Right renal pelvis (tissue), 4 donors: Measurements from ENCODE around the gene CACNA1B. TPM values are rescaled to one million over a fixed set of nuclear protein-coding genes. Genes with fewer than 3 reads are reported as not detected.
"Not testable (repeated sequence)": the region's sequence is repeated elsewhere in the genome, so short reads cannot be mapped to it uniquely, and the experiment has no call there.

Experiments
- DNase-seq, 4 donors: peaks; one replicate each; pipeline ENCODE4 v3.0.0-alpha.2; 2013; ENCODE audit warnings: low read depth in 4 of 4, low spot score in 3 of 4, missing footprints in 1 of 4
- polyA plus RNA-seq, 4 donors: library from polyadenylated mRNA; unstranded; fragments of 120-200 nt; gene quantifications; one replicate each; pipeline ENCODE4 v1.2.1, GENCODE V29; 2013; ENCODE audit not compliant: insufficient read length in 4 of 4

The CACNA1B gene
- polyA plus RNA-seq, 4 donors = 0.12 to 0.39 (median 0.24) TPM

DNA sequence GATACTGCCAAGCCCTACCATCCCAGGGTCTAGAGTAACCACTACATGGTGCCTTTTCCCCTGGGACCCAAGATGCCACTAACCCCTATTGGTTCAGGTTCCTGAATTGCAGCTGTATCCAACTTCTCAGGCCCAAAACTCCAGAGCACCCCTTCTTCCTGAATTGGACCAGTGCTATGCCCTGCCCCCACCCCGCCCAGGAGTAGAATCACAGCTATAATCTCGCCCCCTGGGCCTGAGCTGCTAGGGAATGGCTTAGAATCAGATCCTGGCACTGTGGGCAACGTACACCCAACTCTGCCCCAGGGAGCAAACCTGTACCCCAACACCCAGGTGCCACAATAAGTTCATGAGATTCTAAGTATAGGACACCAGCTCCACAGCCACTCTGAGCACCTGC, 206.3 kb downstream of the CACNA1B start:
- DNase-seq = no peak

DNA sequence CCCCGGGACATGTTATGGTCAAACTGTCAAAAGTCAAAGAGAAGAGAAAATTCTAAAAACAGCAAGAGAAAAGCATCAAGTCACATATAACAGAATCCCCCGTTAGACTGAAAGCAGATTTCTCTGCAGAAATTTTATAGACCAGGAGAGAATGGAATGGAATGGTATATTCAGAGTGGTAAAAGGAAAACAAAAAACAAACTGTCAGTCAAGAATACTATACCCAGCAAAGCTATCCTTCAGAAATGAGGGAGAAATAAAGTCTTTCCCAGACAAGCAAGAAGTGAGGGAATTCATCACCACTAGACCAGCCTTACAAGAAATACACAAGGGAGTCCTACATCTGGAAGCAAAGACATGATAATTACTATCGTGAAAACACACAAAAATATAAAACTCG, 208.0 kb downstream of the CACNA1B start:
- no peak for DNase-seq

DNA sequence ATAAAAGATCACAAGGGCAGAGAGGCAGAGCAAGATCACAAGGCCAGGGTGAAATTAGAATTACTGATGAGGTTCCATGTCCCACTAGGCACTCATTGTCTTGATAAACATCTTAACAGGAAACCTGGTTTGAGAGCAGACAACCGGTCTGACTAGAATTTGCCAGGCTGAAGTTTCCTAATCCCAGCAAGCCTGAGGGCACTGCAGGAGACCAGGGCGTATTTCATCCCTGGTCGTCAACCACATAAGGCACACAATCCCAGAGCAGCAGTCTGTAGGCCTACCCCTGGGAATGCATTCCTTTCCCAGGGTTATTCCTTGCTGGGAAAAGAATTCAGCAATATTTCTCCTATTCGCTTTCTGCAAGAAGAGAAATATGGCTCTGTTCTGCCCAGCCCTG, 214.5 kb downstream of the CACNA1B start:
- DNase-seq = not testable (repeated sequence)

DNA sequence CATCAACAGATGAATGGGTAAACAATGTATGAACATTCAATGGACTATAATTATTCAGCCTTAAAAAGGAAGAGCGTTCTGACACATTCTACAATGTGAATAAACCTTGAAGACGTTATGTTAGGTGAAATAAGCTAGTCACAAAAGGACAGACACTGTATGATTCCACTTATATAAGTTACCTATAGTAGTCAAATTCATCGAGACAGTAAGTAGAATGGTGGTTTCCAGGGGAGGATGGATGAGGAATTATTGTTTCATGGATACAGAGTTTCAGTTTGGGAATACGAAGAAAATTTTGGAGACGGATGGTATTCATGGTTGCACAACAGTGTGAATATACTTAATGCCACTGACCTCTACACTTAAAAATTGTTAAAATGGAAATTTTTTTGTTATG, 216.4 kb downstream of the CACNA1B start:
- no peak for DNase-seq

DNA sequence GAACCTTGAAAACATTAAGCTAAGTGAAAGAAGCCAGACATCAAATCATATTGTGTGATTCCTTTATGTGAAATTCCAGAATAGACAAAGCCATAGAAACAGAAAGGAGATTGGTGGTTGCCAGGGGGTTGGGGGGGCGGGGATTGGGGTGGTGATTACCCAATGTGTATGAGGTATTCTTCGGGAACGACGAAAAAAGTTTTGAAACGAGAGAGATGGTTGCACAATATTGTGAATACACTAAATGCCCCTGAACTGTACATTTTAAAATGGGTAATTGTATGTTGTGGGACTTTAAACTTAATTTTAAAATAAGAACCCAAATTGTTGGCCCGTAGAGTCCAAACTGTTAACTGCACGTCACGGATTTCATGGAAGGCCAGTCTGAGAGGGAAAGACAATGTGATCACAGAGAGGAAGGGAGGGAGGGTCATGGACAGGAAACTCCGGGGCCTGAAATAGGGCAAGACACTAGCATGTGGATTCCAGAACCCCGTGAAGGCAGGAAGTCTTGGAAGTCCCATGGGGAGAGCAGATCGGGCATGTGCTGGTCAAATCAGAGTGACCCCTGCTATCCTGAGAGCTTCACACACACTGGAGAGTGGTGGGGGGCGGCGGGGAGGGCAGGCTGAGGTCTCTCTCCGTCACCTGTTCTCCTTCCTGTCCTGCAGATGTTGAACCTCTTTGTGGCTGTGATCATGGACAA, 218.4 kb downstream of the CACNA1B start:
- no peak for DNase-seq

DNA sequence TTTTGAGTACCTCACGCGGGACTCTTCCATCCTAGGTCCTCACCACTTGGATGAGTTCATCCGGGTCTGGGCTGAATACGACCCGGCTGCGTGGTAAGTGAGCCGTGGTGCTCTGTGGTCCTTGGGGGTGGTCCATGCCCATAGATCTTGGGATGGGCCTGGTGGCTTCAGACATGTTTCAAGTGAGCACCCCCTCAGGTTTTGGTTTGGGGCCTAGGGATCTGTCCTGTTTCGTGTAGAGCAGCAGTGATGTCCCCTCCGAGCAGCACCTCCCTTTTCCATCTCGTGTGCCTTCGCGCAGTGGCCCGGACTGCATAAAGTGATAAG, 218.9 kb downstream of the CACNA1B start:
- no peak for DNase-seq

DNA sequence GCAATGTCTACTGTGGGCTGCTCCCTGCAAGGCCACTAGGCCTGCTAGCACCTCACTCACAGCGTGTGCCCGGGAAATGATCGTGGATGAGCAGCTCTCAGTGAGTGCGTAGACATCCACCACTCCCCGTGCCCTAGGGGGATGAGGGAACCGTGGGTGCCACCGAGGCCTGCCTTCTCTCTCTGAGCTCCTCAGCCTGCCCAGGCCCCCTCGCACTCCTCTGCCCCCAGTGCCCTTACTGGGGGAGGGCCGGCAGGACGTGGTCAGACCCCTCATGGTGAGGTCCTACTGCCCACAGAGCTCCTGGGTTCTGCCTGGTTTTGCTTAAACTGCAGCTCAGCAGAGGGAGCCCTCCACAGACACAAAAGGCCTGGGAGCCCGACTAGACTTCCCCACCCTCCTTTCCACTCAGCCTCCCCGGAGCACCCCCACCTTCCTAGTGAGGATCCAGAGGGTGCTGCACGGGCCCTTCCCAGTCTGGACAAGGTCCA, 220.0 kb downstream of the CACNA1B start:
- no peak for DNase-seq

DNA sequence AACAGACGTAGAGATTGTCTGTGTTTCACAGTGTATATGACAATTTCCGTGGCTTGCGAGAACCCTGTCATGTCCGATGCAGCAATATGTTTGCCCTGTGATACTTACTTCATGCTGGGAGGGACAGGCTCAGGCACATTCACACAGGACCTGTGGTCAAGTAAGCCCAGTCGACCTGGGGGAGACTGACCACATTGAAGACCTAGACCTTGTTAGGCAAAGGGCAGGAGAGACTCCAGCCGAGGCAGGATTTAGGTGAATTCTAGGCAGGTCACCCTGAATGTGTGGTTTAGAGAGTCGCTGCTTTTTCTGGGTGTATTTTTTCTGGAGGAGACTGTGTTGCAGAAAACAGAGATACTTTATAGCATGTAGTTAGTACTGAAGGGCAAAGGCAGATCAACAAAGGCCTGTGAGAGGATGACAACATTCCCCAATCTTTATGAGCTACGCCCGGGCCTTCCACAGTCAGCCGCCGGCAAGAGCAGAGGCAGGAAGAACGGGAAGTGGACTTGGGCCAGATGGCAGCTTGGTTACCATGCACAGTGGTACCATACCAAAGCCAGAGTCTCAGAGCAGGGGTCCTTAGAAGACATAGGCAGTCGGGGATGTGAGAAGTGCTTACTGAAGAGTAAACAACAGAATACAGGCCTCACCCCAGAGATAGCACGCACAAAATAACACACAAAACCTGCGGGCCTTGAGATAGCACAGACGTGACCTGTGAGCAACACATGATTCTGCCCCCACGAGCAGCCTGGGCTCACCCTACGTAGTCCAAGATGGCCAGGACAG, 220.7 kb downstream of the CACNA1B start:
- DNase-seq = no peak

DNA sequence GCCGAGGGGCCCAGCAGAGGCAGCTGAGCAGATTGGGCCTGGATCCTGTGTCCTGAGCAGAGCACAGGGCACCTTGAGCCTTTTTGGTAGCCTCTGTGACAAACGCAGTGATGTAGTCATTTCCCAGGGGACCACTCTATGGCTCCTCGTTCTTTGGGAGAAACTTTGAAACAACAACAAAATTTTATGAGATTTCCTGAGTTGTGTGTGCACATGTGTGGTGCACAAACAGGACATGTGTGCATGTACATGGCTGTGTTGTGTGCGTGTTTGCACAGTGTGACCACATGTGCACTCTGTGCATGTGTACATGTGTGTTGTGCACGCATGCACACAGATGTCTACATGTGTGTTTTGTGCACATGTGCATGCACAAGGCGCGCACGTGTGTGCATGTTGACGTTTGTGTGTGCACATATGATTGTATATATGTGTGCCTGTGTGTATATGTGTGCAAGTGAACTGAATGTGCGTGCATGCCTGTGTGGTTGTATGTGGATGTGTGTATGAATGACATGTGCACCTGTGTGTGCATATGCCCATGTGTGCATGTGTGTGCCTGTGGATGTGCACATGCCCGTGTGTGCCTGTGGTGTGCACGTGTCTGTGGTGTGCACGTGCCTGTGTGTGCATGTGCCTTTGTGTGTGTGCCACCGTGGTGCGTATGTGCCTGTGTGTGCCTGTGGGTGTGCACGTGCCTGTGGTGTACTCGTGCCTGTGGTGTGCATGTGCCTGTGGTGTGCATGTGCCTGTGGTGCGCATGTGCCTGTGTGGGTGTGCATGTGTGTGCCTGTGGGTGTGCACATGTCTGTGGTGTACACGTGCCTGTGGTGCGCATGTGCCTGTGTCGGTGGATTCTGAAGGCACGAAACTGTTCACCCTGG, 221.6 kb downstream of the CACNA1B start:
- no peak for DNase-seq

DNA sequence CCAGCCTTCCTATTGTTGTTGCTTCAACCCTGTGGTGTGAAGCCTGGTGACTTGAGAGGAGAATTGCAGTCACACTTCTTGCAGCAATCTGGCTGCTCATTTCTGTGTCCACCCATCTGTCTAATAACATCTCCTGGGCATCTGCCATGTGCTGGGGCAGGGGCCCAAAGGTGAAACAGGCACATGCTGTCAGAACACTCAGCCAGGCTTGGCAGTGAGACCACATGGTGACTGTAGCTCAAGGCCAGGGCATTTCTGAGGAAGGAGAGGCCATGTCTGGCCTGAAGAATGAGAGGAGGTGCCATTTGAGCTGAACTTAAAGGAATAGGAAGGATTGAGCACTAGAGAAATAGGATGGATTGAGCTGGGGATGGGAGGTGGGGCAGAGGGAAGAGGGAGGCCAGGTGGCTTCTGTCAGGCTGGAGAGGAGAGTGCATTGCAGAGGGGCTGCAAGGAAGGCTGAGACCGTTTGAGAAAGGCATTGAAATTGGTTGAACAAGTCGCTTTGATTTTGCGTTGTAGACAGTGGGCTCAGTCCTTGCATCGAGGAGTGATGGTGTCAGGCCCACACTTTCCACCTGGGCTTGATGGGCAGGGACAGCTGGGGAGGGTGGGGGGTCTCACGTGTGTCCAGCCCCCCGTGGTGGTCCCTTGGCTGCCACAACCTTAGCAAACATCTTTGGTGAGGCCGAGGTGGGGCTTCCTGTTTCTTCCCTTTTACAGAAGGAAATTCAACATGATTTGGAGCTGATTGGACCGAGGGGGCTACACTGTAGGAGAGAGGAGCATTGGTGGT, 222.4 kb downstream of the CACNA1B start:
- no peak for DNase-seq

DNA sequence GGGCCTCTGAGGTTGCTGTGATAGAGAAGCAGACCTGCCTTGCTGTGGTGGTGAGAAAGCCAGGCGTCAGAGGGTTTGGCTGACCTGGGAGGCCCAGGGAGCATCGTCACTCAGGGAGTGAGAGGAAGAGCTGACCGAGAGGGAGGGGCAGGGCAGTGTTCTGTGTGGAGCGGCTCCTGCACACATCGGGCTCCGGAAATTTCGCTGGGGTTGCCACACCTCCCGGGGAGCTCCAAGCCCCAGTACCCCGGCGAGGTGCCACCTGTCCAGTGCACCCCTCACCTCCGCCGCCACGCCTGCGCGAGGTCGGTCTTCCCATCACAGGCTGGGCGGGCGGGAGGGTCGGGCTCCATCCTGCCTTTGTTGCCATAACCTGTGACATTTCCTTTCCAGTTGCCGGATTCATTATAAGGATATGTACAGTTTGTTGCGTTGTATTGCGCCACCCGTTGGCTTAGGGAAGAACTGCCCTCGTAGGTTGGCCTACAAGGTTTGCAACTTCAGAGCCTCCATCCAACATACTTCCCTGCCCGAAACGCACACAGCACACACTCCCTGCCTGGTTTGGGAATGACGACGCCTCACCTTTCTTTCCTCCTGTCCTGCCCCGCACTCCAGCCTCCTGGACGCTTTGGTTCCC, 223.2 kb downstream of the CACNA1B start:
- DNase-seq = no peak

DNA sequence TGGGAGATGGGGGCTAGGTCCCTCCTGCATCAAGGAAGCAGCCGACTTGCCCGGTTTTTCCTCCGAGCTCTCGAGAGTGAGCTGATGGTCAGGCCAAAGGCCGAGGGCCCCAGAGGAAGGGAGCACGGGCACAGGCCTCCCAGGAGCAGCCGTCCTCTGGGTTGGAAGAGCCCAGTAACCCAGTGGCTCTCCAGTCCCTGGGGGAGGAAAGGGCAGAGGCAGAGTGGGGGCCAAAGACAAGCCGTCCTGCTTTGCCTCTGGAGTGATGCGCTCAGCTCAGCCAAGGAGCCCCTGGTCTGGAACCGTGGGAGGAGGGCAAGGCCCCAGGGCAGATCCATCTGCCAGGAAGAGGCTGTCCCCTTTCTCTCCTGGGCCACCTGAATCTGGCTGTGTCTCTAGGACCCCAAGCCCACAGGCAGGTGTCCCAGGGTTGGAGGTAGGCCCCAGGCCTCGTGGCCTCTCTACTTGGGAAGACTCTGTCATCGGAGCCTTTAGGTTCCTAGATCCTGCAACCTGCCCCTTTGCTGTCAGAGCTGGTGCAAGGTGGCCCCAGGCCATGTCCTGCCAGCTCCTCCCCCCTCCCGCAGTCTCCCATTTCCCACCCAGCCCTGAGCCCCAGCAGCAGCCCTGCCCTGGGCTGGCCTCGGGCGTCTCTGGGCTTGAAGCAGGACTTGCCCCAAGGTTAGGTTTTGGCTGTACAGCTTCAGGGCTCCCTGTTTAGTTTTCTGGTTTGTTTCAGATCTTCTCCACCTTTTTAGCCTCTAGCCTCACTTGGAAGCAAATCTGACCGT, 224.1 kb downstream of the CACNA1B start:
- no peak for DNase-seq

DNA sequence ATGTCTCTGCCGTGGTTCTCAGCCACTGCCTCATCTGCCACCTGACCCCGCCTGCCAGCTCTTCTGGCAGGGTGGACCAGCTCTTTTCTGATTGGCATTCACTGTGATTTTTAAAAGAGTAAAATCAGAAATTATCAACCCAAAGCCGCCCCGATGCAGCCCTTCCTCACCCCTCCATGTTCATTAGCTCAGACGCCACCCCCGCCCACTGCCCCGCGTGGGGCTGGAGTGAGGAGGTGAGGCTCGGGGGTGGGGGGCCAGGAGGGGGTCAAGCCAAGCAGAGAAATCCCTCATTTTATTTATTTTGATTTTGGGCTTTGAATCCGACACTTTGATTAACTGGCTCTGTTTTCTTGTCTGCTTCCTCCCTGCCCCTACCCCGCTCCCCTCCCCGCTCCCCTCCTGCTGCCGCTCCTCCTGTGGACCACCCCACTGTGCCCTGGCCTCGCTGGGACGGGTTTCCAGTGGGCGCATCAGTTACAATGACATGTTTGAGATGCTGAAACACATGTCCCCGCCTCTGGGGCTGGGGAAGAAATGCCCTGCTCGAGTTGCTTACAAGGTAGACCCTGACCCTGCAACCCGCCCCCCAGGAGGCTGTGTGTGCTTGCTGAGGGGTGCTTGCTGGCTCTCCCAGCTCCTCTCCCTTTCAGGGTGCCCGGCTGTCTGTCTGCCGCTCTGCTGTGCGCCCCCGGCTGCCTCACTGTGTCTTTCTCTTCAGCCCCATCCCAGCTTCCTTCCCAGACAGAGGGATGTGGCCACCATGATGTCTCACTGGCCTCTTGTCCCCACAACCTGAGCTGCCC, 224.9 kb downstream of the CACNA1B start:
- DNase-seq = no peak

DNA sequence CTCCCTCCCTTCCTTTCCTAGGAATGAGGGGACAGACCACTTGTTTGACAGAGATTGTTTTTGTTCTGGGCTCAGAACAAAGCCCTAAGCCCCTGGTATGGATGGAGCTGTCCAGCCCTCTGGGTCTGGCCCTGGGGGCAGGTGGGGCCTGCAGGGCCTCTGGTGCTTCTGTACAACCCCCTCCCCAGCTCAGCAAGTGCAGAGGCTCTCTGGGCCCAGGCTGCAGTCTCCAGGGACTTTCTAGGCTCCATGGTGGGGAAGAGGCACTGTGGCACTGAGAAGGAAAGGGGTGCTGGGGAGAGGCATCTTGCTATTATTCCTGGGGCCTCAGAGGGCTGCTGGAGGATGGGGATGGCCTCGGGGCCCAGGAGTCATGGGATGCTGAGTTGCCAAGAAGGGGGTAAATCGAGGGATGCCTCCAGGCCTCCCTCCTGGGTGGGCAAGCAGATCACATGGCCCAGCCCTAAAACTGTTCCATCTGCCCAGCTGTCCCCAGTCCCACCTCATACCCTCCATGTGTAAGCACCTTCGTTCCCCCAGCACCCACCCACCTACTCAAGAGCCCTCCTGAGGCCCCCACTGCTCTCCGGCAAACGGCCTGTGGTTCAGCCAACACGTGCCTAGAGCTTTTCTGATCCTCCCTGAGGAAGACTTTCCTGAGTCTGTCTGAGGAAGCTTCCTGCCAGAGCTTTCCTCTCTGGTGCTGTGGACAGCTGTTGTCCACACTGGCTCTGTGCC, 225.7 kb downstream of the CACNA1B start:
- DNase-seq = no peak

DNA sequence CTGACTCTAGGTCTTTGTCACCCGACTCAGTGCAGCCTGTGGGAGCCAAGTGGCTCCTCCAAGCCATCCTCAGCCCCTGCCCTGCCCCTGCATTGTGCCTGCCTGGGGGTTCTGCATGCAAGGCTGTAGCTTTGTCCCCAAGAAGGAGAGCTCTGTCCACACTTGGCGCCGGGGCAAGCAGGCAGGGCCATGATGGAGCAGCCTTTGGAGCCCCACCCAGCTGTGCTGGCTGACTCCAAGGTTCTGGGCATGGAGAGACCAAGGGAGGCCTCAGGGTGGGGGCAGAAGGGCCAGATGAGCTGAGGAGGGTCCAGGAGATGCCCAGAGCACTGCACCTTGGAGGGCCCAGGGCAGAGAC, 226.2 kb downstream of the CACNA1B start:
- DNase-seq = no peak

DNA sequence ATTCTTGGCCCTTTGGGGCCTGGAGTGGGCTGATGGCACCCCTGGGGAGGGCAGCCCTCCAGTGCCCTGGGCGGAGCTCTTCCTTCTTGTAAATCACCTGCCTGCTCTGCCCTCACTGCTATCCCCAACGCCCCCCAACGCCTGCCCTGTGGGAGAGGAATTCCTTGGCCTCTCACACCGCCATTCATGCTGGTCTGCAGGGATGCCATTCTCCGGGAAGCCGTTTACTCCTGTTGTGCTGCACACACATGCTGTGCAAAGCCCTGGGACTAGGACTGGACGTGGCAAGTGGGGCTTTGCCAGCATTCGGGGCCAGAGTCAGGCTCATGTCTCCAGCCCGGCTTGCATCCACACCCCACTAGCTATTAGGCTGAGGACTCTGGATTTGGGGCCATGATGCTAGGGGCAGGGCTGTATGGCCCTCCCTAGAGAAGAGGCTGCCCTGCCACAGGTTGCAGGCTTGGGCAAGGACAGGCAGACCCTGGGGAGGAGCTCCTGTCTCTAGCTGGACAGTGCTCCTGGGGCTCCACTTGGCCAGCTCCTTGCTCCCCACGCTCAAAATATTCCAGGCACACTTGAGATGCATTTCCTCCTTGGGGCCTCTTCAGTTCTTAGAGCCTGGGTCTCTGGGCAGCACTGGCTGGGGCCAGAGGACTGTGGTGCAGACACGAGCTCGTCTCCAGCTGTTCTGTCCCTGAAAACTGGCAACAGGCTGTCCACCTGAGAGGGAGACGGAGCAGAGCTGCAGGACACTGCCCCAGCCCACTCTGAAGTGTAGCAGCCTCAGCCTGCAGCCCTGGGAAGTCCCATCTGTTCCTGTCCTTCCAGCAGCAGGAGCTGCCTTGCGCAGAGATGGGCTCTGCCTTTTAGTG, 226.9 kb downstream of the CACNA1B start:
- DNase-seq = no peak

DNA sequence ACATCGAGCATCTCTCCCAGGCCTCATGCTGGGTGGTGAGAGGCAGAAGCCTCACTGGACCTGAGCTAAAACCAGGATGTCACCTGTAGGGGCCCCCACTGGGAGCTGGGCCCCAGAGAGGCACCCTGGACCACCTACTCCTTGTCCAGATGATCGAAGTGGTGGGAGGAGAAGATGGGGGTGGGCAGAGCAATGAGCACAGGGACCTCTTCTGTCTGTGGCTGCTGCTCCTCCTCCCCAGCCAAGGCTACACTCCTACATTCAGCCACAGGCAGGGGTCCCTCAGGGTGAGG, 227.5 kb downstream of the CACNA1B start:
- no peak for DNase-seq
